Measurements from ENCODE around the gene ANP32B.

ANP32B gene

GRCh38 chr9:97984188-97985057 is 1.3 kb downstream of the ANP32B start:
- H2BK12ac ChIP-seq (ENCODE audit: low read length in 2 of 2) = no peak overlapping the region
- H3K4me2 ChIP-seq (ENCODE audit: low read length, poor library complexity, severe bottlenecking) = peak overlapping the region; percentile 52
- H3K4ac ChIP-seq (ENCODE audit: low read depth in 1 of 2, low read length in 2 of 2) = peak overlapping the region; percentile 100
- H3K9ac ChIP-seq (ENCODE audit: low read length) = peak overlapping the region; percentile 95
- WGBS = under 1% methylated on average over 56 of the region's 116 CpGs
- no peaks in the 10 kb centered on the region for H3K9me3 ChIP-seq (ENCODE audit: control insufficient read depth, low read length)
- peak; percentile 76 for DNase-seq
- H3K4me3 ChIP-seq (ENCODE audit: insufficient read depth in 1 of 2, low read depth in 1 of 2, low read length in 2 of 2) = peak overlapping the region; percentile 85 to 99
- peak overlapping the region; percentile 96 for H2BK120ac ChIP-seq (ENCODE audit: low read depth, low read length)
- peak overlapping the region; percentile 92 for H4K8ac ChIP-seq (ENCODE audit: low read length)
- peak overlapping the region; percentile 90 for H2BK5ac ChIP-seq (ENCODE audit: low read depth, low read length, poor library complexity, severe bottlenecking)
- no peak overlapping the region for H3K23ac ChIP-seq (ENCODE audit: low read length in 2 of 2)
- H3K79me1 ChIP-seq (replicated peaks; ENCODE audit: low read length, poor library complexity, severe bottlenecking) = peaks cover 3% of the 10 kb centered on the region
- H3K4me1 ChIP-seq (ENCODE audit: control insufficient read depth, insufficient read depth, low read depth, low read length) = peaks cover 18% of the 10 kb centered on the region
- peak overlapping the region; percentile 53 for H2AFZ ChIP-seq (ENCODE audit: low read depth, low read length)
- H3K36me3 ChIP-seq (ENCODE audit: control insufficient read depth in 1 of 2, insufficient read depth in 2 of 2, low read depth in 1 of 2, low read length in 2 of 2) = no peaks in the 10 kb centered on the region
- peak overlapping the region; percentile 100 for H3K18ac ChIP-seq (ENCODE audit: low read depth in 1 of 2, low read length in 2 of 2)
- peak overlapping the region; percentile 88 for H3K27ac ChIP-seq (ENCODE audit: low read length, poor library complexity, severe bottlenecking)
- H4K91ac ChIP-seq (ENCODE audit: low read length) = peak overlapping the region; percentile 98
- H2BK15ac ChIP-seq (ENCODE audit: low read depth, poor library complexity, severe bottlenecking) = peak overlapping the region; percentile 98
- H2AK5ac ChIP-seq (ENCODE audit: low read length, severe bottlenecking) = peak overlapping the region; percentile 93
- peaks cover 0 to 3% of the 10 kb centered on the region in 2 experiments for H3K27me3 ChIP-seq (ENCODE audit: control insufficient read depth in 1 of 2, insufficient read depth in 1 of 2, low read length in 2 of 2)
- peak overlapping the region; percentile 76 to 81 for H3K14ac ChIP-seq (ENCODE audit: low read length in 2 of 2)

- Histone ChIP-seq H4K91ac (ENCODE audit: low read length) (peak overlapping the region; percentile 80), H3K4me2 (ENCODE audit: low read length, poor library complexity, severe bottlenecking) (peak overlapping the region; percentile 52), H2BK15ac (ENCODE audit: low read depth, poor library complexity, severe bottlenecking) (peak overlapping the region; percentile 28), H4K8ac (ENCODE audit: low read length) (peak overlapping the region; percentile 92), H2BK120ac (ENCODE audit: low read depth, low read length) (peak overlapping the region; percentile 96), H3K4me3 (ENCODE audit: insufficient read depth in 1 of 2, low read depth in 1 of 2, low read length in 2 of 2) (peak overlapping the region; percentile 85 to 99), H3K4me1 (ENCODE audit: control insufficient read depth, insufficient read depth, low read depth, low read length) (peaks cover 18% of the 10 kb centered on the region), H3K4ac (ENCODE audit: low read depth in 1 of 2, low read length in 2 of 2) (peak overlapping the region in 1 of 2 experiments; percentile 87), H3K36me3 (ENCODE audit: control insufficient read depth in 1 of 2, insufficient read depth in 2 of 2, low read depth in 1 of 2, low read length in 2 of 2) (no peaks in the 10 kb centered on the region), H3K27ac (ENCODE audit: low read length, poor library complexity, severe bottlenecking) (no peak overlapping the region), H2AFZ (ENCODE audit: low read depth, low read length) (peak overlapping the region; percentile 53), H3K23ac (ENCODE audit: low read length in 2 of 2) (peak overlapping the region in 1 of 2 experiments; percentile 40), H2BK12ac (ENCODE audit: low read length in 2 of 2) (peak overlapping the region in 1 of 2 experiments; percentile 83), H3K18ac (ENCODE audit: low read depth in 1 of 2, low read length in 2 of 2) (peak overlapping the region; percentile 70 to 100), H3K14ac (ENCODE audit: low read length in 2 of 2) (peak overlapping the region in 1 of 2 experiments; percentile 65), H3K9me3 (ENCODE audit: control insufficient read depth, low read length) (no peaks in the 10 kb centered on the region), H2AK5ac (ENCODE audit: low read length, severe bottlenecking) (no peak overlapping the region), H3K9ac (ENCODE audit: low read length) (peak overlapping the region; percentile 95), H3K27me3 (ENCODE audit: control insufficient read depth in 1 of 2, insufficient read depth in 1 of 2, low read length in 2 of 2) (peaks cover 0 to 3% of the 10 kb centered on the region in 2 experiments), H2BK5ac (ENCODE audit: low read depth, low read length, poor library complexity, severe bottlenecking) (no peak overlapping the region), H3K79me1 (replicated peaks; ENCODE audit: low read length, poor library complexity, severe bottlenecking) (peaks cover 3% of the 10 kb centered on the region)
- peak; percentile 34 for DNase-seq
- 17% methylated on average over 58 of the region's 59 CpGs for whole genome bisulfite sequencing
These were observed 2.1 kb downstream of the ANP32B start for GRCh38 chr9:97985058-97985861.

- peaks cover 3% of the 10 kb centered on the region for H3K79me1 ChIP-seq (replicated peaks; ENCODE audit: low read length, poor library complexity, severe bottlenecking)
- no peak for DNase-seq
- 93% methylated on average over 2 of the region's 5 CpGs for WGBS
- H3K23ac ChIP-seq (ENCODE audit: low read length in 2 of 2) = no peak overlapping the region
- H2BK120ac ChIP-seq (ENCODE audit: low read depth, low read length) = no peak overlapping the region
- no peak overlapping the region for H2BK15ac ChIP-seq (ENCODE audit: low read depth, poor library complexity, severe bottlenecking)
- no peak overlapping the region for H3K14ac ChIP-seq (ENCODE audit: low read length in 2 of 2)
- H3K4me1 ChIP-seq (ENCODE audit: control insufficient read depth, insufficient read depth, low read depth, low read length) = peaks cover 18% of the 10 kb centered on the region
- H4K8ac ChIP-seq (ENCODE audit: low read length) = no peak overlapping the region
- no peaks in the 10 kb centered on the region for H3K27me3 ChIP-seq (ENCODE audit: control insufficient read depth in 1 of 2, insufficient read depth in 1 of 2, low read length in 2 of 2)
- no peak overlapping the region for H2AK5ac ChIP-seq (ENCODE audit: low read length, severe bottlenecking)
- H3K9me3 ChIP-seq (ENCODE audit: control insufficient read depth, low read length) = no peaks in the 10 kb centered on the region
- no peak overlapping the region for H4K91ac ChIP-seq (ENCODE audit: low read length)
- H3K4me3 ChIP-seq (ENCODE audit: insufficient read depth in 1 of 2, low read depth in 1 of 2, low read length in 2 of 2) = no peak overlapping the region
- no peak overlapping the region for H3K27ac ChIP-seq (ENCODE audit: low read length, poor library complexity, severe bottlenecking)
- no peak overlapping the region for H2BK5ac ChIP-seq (ENCODE audit: low read depth, low read length, poor library complexity, severe bottlenecking)
- H2AFZ ChIP-seq (ENCODE audit: low read depth, low read length) = no peak overlapping the region
- H3K4ac ChIP-seq (ENCODE audit: low read depth in 1 of 2, low read length in 2 of 2) = no peak overlapping the region
- no peak overlapping the region for H3K9ac ChIP-seq (ENCODE audit: low read length)
- H3K18ac ChIP-seq (ENCODE audit: low read depth in 1 of 2, low read length in 2 of 2) = no peak overlapping the region
- H2BK12ac ChIP-seq (ENCODE audit: low read length in 2 of 2) = no peak overlapping the region
- H3K36me3 ChIP-seq (ENCODE audit: control insufficient read depth in 1 of 2, insufficient read depth in 2 of 2, low read depth in 1 of 2, low read length in 2 of 2) = no peaks in the 10 kb centered on the region
- H3K4me2 ChIP-seq (ENCODE audit: low read length, poor library complexity, severe bottlenecking) = no peak overlapping the region
These were observed 4.3 kb downstream of the ANP32B start for GRCh38 chr9:97987487-97987886.

GRCh38 chr9:97990259-97990658 is 7.1 kb downstream of the ANP32B start:
- Histone ChIP-seq H3K4me3 (ENCODE audit: insufficient read depth in 1 of 2, low read depth in 1 of 2, low read length in 2 of 2) (no peak overlapping the region), H3K9ac (ENCODE audit: low read length) (no peak overlapping the region), H2AFZ (ENCODE audit: low read depth, low read length) (no peak overlapping the region), H3K36me3 (ENCODE audit: control insufficient read depth in 1 of 2, insufficient read depth in 2 of 2, low read depth in 1 of 2, low read length in 2 of 2) (peaks cover 0 to 7% of the 10 kb centered on the region in 2 experiments), H2BK12ac (ENCODE audit: low read length in 2 of 2) (no peak overlapping the region), H3K4me1 (ENCODE audit: control insufficient read depth, insufficient read depth, low read depth, low read length) (peaks cover 9% of the 10 kb centered on the region), H2BK15ac (ENCODE audit: low read depth, poor library complexity, severe bottlenecking) (no peak overlapping the region), H3K14ac (ENCODE audit: low read length in 2 of 2) (no peak overlapping the region), H3K18ac (ENCODE audit: low read depth in 1 of 2, low read length in 2 of 2) (no peak overlapping the region), H4K91ac (ENCODE audit: low read length) (no peak overlapping the region), H2AK5ac (ENCODE audit: low read length, severe bottlenecking) (no peak overlapping the region), H3K27ac (ENCODE audit: low read length, poor library complexity, severe bottlenecking) (peak overlapping the region; percentile 48), H3K4ac (ENCODE audit: low read depth in 1 of 2, low read length in 2 of 2) (no peak overlapping the region), H3K4me2 (ENCODE audit: low read length, poor library complexity, severe bottlenecking) (no peak overlapping the region), H2BK120ac (ENCODE audit: low read depth, low read length) (no peak overlapping the region), H3K9me3 (ENCODE audit: control insufficient read depth, low read length) (no peaks in the 10 kb centered on the region), H2BK5ac (ENCODE audit: low read depth, low read length, poor library complexity, severe bottlenecking) (no peak overlapping the region), H3K27me3 (ENCODE audit: control insufficient read depth in 1 of 2, insufficient read depth in 1 of 2, low read length in 2 of 2) (no peaks in the 10 kb centered on the region), H4K8ac (ENCODE audit: low read length) (no peak overlapping the region), H3K79me1 (replicated peaks; ENCODE audit: low read length, poor library complexity, severe bottlenecking) (no peaks in the 10 kb centered on the region), H3K23ac (ENCODE audit: low read length in 2 of 2) (no peak overlapping the region)
- peak; percentile 85 for DNase-seq
- 27% methylated on average over 2 of the region's 2 CpGs for WGBS

Data from mesenchymal stem cell (in vitro differentiated cells and primary cell).